Tongue (tissue), 2 donors: ENCODE results near the gene TLCD1. TPM values are rescaled to one million over a fixed set of nuclear protein-coding genes. Genes with fewer than 3 reads are reported as not detected.
A peak's percentile ranks its signal among the peaks of the same experiment; 100 is the strongest.

Experiments
- DNase-seq: peaks from one replicate; pipeline ENCODE4 v3.0.0-alpha.2; 2015
- total RNA-seq: library from RNA; depleted of rRNA; stranded (reverse); fragments of >200 nt; gene quantifications from one replicate; pipeline ENCODE4 v1.2.3, GENCODE V29; 2014

The TLCD1 gene
- total RNA-seq = not detected

GRCh38 chr17:28726226-28726626, at the start of gene TLCD1:
Gene TLCD1, minus strand, starts transcription at chr17:28726233. Its CDS starts 136 bp downstream, at chr17:28726097.
- peak; percentile 84 for DNase-seq

GRCh38 chr17:28774206-28774605, 48.2 kb upstream of the TLCD1 start:
- no peak for DNase-seq

GRCh38 chr17:28773736-28774135, 47.7 kb upstream of the TLCD1 start:
- no peak for DNase-seq

DNA sequence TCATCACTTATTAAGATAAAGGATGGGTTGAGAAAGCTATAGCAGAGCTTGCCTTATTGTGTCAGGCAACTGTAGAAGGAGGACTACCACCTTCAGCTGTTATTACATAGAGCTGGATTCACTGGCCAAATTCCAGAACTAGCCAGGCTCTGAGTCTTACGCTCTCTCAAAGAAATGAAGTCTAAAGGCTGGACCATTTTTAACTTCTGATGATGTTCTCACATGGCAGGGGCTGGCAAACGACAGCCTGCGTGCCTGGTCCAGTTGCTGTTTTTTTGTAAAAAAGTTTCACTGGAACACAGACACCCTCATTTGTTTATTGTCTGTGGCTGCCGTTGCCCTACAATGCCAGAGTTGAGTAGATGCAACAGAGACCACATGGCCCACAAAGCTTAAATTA, 39.0 kb upstream of the TLCD1 start:
- no peak for DNase-seq

- DNase-seq = peak; percentile 89
Observed at GRCh38 chr17:28763804-28764266, 37.8 kb upstream of the TLCD1 start.

GRCh38 chr17:28763137-28763799, 37.2 kb upstream of the TLCD1 start:
- no peak for DNase-seq

GRCh38 chr17:28760601-28761562, 34.8 kb upstream of the TLCD1 start:
- DNase-seq = no peak

- DNase-seq = no peak
Observed at GRCh38 chr17:28759256-28759865, 33.3 kb upstream of the TLCD1 start.

DNA sequence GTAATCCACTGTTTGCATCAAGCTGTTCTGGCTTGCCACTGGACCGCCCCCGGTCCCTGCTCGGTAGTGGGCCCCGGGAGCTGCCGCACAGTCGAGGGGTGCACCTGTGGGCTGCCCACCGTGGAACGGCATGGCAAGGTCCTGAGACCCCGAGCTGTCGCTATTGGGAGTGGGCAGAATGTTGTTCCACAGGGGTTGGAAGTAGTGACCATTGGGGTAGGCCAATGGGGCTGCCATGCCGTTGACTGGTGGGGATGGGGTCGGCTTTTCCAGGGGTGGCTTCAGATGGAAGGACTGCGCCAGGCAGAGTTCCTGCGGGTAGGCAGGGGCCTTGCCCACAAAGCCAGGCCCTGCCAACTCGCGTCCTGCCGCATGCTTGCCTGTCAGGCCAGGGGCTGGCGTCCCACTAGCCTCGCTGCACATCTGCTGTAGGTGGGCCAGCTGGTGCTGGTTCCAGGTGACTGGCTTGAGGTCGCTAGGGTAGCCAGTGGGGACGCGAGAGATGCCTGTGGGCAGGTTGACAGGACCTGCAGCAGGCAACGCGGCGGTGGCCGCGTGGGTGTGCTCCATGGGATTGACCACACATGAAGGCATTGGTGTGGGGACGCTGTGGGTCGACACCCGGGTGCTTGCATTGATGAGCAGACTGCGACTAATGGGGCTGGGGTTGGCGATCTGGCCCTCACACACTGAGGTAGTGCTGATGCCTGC, 32.5 kb upstream of the TLCD1 start:
- no peak for DNase-seq

GRCh38 chr17:28756049-28756804, 30.2 kb upstream of the TLCD1 start:
- no peak for DNase-seq

- DNase-seq = no peak
Observed at GRCh38 chr17:28755486-28755885, 29.5 kb upstream of the TLCD1 start.

- DNase-seq = no peak
Observed at GRCh38 chr17:28751600-28752366, 25.8 kb upstream of the TLCD1 start.

DNA sequence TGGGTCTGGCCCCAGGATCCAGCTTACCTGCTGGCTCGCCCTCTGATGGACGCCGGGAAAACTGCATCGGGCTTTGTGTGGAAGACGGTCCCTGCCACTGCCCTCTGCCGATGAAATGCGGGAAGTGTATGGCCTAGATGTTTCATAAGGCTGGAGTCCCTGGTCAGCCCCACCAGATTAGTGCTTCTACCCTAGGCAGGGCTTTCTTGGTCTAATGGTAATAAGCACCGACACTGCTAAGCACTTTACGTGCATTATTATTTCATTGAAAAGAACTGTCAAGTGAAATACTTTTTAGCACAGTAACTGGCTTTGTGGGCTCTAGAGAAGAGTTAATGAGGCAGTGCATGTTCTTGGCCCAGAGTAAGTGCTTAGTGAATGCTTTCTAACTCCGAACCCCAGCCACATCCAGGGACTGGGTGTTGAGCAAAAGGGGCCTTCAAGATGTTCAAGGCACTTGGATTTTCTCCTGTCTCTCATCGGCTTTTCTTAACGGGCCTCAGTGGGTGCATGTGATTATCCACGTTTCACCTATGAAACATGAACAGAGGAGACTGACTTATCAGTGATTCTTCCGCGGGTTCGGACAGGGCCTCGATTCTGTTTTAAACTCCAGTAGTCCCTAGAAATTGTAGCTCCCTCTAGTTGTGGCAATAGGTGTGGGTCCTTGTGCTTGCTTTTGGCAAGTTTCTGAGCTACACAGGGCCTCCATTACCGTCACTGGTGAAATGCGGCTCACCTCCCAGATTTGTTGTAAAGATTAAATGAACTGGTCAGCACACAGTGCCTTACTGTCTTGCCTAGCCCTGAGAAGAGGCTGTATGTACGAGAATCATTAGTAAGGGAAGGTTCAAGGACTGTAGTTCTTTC, 24.4 kb upstream of the TLCD1 start:
- peak; percentile 97 for DNase-seq

GRCh38 chr17:28749516-28750177, 23.6 kb upstream of the TLCD1 start:
- no peak for DNase-seq

DNA sequence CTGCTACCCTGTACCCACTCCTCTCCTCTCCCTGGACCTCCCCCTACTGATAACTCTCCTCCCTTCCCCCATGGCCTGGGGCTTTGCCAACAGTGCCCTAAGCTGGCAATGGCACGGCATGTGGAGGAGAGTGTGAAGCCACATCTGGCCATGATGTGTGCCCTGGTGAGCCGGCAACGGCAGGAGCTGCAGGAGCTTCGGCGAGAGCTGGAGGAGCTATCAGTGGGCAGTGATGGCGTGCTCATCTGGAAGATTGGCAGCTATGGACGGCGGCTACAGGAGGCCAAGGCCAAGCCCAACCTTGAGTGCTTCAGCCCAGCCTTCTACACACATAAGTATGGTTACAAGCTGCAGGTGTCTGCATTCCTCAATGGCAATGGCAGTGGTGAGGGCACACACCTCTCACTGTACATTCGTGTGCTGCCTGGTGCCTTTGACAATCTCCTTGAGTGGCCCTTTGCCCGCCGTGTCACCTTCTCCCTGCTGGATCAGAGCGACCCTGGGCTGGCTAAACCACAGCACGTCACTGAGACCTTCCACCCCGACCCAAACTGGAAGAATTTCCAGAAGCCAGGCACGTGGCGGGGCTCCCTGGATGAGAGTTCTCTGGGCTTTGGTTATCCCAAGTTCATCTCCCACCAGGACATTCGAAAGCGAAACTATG, 23.0 kb upstream of the TLCD1 start:
- no peak for DNase-seq

DNA sequence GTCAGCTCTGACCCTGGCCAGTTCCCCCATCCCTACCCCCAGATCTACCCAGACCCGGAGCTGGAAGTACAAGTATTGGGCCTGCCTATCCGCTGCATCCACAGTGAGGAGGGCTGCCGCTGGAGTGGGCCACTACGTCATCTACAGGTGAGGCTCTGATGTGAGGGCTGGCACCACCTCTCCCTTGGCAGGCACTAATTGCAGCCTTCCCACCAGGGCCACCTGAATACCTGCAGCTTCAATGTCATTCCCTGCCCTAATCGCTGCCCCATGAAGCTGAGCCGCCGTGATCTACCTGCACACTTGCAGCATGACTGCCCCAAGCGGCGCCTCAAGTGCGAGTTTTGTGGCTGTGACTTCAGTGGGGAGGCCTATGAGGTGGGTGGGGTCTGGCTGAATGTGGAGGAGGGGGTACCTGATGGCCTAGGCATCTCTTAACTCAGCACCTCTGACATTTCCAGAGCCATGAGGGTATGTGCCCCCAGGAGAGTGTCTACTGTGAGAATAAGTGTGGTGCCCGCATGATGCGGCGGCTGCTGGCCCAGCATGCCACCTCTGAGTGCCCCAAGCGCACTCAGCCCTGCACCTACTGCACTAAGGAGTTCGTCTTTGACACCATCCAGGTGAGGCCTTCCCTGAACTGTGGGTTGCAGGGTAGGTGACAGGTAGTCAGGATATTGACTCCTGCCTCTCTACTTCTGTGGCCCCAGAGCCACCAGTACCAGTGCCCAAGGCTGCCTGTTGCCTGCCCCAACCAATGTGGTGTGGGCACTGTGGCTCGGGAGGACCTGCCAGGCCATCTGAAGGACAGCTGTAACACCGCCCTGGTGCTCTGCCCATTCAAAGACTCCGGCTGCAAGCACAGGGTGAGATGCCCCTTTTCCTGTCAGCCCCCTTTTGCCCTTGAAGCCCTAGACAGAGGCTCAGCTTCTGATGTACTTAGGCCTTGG, 22.0 kb upstream of the TLCD1 start:
- DNase-seq = no peak

- DNase-seq = no peak
Observed at GRCh38 chr17:28747051-28747691, 21.1 kb upstream of the TLCD1 start.
